OCI-M2 (cell line): ENCODE results near the gene TMEM266.

ENCODE experiments used
- DNase-seq: peaks from one replicate; lab custom pipeline; 2025; ENCODE audit not compliant: unreplicated experiment; lab: John Stamatoyannopoulos, UW

TMEM266 gene

DNA sequence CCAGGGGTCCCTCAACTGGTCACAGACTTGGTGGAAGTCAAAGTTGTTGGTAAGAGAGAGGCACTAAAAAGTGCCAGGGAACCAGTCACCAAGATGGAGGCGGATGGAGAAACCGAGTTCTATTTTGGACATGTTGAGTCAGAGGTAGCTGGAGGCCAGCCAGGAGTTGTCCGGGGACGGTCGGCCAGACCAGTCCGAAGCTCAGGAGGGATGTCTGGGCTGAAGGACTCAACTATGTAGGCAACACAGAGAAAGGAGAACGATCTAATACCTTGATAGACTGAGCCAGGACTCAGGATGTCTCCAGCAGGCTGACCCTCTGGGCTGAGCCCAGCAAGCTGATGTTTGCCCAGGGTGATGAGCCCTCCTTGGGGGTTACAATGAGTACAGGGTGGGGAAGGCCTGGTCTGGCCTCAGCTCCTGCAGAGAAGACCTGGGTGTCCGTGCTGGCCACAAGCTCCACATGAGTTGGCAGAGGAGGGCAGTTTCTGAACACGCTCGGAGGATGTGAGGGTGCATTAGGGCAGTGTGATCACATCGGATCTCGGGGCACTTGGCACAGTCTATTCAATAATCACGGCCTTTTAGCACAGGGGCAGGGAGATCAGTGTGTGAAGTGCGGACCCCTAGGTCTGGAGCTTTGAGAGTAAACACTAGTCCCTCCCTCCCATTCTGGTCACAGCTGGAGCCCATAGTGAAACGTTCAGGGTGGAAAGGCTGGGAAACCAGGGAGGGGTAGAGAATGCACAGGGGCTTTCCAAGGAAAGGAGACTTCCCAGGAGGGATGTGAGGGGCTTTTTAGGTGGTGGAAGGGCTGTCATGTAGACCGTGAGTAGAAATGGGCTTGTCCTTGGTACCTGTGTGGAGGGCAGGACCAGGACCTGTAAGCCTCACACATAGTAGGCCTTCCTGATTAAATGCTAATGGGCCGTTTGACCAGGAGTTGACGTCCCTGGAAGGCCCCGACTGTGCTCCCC lies 139.6 kb downstream of the TMEM266 start:
- no peak for DNase-seq

DNA sequence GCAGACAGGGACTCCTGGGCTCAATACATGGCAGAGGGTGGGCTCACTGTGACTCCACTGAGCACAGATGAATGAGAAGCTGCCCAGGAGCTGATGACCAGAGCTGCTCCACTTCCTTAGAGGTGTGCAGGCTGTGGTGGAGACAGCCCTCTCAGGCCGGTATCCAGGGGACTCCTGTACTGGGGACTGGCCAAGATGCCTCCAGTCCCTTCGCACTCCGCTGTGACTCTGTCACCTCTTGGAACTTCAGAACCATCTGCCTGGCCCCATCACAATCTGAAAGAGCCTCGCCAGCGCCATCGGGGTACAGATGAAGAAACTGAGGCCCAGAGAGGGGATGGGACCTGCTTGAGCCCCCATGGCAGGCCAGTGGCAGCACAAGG lies 140.3 kb downstream of the TMEM266 start:
- DNase-seq = no peak

DNA sequence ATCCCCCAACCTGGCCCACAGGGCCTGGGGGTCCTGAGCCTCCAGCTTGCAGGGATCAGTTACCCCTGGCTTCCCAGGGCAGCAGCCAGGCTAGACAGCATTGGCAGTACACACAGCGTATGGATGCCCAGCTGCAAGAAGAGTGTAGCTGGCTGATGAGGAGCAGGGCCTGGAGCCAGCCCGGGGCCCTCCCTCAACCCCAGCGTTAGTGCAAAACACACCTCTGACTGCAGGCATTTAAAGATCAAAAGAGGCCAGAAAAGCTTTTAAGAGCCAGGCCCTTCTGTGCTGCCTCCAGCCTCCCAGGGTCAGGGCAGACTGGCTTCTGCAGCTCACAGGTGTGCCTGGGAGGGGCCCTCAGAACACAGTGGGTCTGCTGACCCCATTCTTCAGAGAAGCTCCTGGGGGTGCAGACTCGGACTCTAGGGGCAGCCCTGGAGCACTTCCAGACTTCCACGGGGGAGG lies 140.9 kb downstream of the TMEM266 start:
- DNase-seq = no peak

- no peak for DNase-seq
Observed at GRCh38 chr15:76201536-76202255, 141.9 kb downstream of the TMEM266 start.

- no peak for DNase-seq
Observed at GRCh38 chr15:76203346-76204108, 143.7 kb downstream of the TMEM266 start.

DNA sequence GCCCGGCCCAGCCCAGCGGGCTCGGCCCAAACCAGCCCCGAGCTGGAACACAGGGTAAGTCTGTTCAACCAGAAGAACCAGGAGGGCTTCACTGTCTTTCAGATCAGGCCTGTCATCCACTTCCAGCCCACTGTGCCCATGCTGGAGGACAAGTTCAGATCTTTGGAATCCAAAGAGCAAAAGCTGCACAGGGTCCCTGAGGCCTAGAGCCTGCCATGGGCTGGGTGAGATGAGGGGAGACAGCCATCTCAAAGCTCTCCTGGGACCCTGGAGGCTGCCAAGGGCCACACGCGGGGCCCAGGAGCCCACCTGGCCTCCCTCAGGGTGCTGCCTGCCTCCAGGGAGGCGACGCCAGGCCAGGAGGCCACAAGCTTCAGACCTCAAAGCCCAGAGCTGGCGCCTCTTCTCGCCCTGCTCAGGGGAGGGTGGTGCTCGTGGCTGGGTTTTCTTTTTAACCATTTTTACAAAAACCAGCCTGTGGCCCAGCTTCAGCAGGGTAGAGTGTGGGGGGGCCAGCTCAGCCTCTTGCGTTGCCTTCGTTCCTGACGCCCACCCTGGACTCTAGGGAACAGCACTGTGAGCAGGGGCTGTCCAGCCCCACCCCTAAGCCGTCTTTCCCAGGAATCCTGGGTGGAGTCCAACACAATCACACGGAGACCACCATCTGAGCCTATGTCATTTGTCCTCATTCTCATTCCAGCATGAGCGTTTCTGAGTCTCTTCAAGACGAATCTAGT lies 144.5 kb downstream of the TMEM266 start:
- no peak for DNase-seq

- DNase-seq = no peak
Observed at GRCh38 chr15:76204916-76205460, 145.2 kb downstream of the TMEM266 start.

GRCh38 chr15:76206325-76206976 lies 146.7 kb downstream of the TMEM266 start:
- DNase-seq = no peak

DNA sequence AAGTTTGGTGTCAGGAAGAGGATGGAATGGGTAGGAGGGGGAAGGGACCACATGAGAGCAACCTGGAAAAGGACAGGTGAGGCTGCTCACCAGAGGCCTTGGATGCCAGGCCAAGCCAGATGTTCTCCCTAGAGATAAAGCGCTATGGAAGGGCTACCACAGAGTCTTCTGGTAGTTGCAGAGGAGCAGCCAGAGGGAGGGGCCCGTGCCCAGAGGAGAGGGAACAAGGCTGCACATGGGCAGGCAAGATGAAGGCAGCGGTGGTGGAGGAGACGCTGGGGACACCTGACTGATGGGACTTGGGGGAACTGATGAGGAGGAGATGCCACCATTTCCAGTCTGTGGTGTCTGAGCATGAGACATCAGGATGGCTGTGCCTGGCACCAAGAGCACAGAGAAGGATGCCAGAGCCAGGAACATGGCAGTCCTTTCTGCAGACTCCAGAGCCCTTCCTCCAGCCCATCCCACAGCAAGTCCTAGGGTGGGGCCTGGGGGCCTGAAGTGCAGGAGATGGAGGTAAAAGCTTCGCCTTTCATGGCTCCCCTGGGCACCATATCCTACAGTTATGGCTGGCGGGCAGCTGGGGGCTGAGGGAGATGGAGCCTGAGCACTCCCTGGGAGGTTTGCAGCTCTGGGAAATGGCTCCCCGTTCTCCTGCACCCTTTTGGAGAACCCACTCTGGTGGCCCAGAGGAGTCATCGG lies 148.4 kb downstream of the TMEM266 start:
- DNase-seq = no peak

GRCh38 chr15:76208786-76209424 lies 149.1 kb downstream of the TMEM266 start:
- no peak for DNase-seq

- DNase-seq = no peak
Observed at GRCh38 chr15:76209523-76209922, 149.7 kb downstream of the TMEM266 start.

- no peak for DNase-seq
Observed at GRCh38 chr15:76209942-76210341, 150.2 kb downstream of the TMEM266 start.

GRCh38 chr15:76215634-76216033 lies 155.8 kb downstream of the TMEM266 start:
- DNase-seq = no peak

GRCh38 chr15:76217029-76217881 lies 157.5 kb downstream of the TMEM266 start:
- DNase-seq = no peak

- DNase-seq = no peak
Observed at GRCh38 chr15:76217882-76218217, 158.1 kb downstream of the TMEM266 start.

GRCh38 chr15:76221085-76221767 lies 161.4 kb downstream of the TMEM266 start:
- no peak for DNase-seq

DNA sequence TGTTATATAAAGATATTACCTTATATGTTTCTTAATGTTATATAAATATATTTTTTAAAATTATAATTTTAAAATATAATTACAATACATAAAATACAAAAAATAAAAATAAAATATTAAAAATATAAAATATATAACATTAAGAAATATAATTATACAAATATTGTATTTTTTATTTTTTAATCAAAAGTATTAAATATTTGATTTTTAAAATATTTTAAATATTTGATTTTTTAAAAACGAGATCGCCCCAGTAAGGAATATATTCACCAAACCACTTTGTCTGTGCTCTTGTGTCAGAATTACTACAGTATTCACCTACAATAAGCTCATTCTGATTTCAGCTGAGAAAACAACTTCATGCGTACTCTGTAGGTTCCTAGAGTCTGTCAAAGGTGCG lies 162.4 kb downstream of the TMEM266 start:
- DNase-seq = no peak
